GM19395 (cell line): ENCODE data around the gene COL20A1.

Source experiments
- ATAC-seq: cut with Tn5 transposase; IDR thresholded peaks from one replicate; pipeline ENCODE4 v1.9.1; 2021; ENCODE audit warnings: mild to moderate bottlenecking, moderate library complexity; ENCODE audit not compliant: unreplicated experiment

Gene COL20A1

DNA sequence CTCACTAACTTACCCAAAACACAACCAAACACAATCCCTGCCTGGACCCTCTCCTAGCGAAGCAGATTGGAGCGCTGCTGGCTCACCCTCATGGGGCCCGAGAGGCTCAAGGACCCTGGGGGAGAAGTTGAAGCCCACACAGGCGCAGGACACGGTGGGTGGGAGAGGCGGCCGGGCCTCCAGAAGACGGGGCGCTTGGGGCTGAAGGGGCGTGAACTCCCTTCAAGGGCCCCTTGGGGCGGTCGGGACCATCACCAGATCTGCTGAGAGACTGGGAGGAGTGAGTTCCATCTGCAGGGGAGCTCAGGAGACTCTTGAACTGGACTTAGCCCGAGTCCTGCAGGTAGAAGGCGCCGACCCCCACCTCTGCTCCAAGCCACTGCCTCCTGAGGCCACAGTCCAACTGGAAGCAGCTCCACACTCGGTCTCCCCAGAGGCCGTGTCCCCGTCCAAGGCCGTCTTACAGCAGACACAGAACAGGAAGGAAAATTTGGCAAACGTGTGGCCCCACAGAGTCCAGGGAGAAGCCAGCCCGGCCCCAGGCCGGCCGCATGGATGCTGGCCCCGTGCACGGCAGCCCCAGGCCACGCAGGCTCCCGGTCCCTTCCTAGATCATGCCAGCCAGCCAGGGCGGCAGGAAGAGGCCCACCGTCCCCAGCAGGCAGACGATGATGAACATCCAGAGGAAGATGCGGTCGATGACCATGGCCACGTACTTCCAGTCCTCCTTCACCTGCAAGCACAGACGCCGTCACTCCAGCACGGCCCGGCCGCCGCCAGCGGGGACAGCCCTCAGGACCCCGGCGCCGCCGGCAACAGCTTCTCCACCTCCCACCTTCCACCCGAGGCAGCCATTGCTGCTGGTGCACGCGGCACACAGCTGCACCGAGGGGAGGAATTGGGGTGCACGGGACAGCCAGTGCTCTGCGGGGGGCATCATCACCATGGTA lies 53.4 kb downstream of the COL20A1 start:
- ATAC-seq = no peak

DNA sequence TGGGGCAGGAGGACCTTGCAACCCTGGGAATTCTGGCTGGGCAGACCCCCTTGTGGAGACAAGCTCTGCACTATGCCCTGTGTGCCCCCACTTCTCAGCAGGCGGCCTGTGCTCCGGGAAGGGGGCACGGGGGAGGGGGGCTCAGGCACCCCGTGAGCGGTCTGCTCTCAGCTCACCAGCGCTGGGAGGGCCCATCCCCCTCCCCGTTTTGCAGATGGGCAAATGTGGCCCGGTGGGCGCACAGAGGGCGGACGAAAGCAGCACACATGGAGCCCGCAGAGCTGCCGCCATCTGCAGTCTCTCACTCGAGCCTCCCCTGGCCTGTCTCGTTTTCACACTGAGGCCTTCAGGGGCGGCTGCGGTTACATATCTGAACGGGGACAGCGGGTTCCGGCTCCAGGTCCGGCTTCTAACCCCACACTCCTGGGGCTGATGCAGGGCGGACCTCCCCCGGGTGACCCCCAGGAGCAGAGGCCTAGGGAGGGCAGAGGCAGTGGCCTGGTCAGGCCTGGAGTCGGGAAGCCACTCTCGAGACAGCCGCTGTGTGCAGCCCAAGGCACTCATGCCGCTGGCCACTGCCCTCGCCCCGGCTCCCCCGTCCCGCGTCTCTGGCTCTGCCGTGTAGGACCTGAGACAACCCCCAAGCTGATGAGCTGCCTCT lies 54.2 kb downstream of the COL20A1 start:
- ATAC-seq = no peak

DNA sequence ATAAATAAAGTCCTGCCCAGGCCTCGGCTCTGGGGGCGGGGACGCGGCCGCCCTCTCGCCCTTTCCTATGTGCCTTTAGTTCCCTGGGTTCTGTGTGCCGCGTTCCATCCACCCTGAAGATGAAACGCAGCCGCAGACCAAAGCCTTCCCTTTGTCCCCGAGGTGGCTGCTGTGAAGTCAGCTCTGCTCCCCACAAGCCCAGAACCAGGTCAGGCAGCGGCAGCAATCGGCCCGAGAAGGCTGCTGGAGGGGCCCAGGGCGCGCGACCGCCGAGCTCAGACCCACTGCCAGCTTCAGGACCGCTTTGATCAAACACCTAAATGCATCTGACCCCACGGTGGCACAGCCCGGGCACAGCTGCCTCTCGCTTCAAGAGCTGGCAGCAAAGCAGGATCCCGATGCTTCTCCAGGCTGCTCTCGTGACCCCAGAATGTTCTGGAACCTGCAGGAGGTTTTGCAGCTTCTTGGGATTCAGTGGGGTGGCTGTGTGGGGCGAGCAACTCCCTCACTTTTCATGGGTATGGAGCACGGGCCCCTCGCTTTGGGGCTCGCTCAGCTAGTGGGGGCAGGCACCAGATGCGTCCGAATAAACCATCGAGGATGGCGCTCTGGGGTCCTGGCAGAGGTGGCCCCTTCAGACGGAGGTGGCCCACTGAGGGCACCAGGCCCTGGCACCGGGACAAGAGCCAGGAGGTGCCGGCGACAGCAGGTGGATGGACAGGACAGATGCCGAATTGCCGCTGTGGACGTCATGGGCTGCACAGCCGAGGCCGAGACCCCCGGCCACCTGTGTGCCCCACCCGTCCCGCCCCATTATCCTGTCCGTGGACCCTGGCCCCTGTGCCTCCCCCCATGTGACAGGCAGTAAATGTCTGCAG lies 55.2 kb downstream of the COL20A1 start:
- no peak for ATAC-seq

DNA sequence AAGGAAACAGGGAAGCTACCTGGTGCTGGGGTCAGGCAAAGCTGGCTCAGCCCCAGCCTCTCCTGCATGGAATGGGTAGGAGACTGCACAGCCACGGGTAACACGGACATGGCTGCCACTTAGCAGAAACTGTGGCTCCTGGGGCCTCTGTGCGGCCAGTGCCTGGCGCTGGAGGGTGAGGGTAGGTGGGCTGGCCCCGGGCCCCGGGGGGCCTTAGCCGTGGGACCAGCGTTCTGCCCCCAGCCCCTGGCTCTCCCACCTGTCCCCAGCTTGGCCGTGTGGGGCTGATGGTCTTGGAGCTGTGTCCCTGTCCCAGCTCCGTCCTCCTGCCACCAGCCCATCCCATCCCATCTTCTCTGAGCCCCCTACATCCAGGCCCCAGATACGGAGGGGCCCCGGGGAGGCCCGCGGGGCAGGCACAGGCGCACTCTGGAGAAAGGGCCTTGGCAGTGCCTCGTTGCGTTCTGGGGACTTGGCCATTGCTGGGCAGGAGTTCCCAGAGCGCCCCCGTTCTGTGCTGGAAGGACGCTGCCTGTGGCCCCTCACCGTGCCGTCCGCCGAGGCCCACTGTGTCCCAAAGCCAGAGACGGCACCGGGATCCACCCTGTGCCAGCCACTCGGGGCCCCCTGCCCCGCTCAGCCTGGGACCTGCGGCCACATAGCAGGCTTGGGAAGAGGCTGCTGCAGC lies 56.0 kb downstream of the COL20A1 start:
- no peak for ATAC-seq

DNA sequence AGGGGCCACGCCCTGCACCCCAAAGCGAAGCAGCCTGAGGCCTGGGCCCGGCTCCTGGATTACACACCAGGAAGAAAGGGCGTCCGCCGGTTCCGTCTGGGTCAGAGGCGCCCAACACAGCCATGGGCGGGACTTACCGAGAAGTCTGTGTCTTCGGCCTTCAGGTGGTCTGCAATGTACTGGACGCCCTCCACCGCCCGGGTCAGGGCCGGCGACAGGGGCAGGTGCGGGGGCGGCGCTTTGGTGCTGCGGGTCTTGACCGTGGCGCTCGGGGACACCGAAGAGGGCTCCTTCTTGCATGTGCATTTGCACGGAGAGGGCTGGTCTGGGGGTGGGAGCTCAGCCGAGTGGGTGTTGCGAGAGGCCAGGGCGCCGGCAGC lies 56.5 kb downstream of the COL20A1 start:
- no peak for ATAC-seq

DNA sequence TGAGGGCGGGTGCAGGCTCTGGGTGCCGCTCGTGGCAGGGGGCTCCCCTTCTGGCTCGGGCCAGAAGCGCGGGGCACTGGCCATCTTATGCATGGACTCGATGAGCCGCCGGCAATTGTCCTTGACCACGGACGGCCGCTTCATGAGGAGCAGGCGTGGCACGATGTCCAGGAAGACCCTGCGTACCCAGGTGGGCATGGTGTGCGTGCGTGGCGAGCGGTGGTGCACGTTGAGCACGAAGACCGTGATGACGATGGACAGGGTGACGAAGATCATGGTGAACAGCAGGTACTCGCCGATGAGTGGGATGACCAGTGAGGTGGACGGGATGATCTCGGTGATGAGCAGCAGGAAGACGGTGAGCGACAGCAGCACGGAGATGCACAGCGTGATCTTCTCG lies 57.2 kb downstream of the COL20A1 start:
- ATAC-seq = no peak

DNA sequence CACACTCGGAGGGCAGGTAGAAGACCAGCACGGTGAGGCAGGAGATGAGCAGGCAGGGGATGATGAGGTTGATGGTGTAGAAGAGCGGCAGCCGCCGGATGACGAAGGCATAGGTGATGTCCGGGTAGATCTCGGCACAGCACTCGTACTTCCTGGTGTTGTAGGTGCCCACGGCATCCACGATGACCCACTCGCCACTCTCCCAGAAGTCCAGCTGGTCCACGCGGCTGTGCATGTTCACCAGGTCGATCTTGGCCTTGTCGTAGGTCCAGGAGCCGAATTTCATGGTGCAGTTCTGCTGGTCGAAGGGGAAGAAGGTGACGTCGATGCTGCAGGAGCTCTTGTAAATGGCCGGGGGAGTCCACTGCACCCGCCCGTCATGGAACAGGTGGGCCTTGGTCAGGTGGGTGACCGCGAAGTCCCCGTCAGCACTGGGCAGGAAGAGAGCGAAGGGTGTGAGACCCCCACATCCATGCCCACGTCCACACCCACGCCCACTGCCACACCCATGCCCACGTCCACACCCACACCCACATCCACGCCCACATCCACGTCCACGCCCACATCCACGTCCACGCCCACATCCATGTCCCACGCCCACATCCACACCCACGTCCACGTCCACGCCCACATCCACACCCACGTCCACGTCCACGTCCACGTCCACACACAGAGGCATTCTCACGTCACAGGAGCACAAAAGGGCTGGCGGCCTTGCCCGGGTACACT lies 57.8 kb downstream of the COL20A1 start:
- ATAC-seq = no peak

DNA sequence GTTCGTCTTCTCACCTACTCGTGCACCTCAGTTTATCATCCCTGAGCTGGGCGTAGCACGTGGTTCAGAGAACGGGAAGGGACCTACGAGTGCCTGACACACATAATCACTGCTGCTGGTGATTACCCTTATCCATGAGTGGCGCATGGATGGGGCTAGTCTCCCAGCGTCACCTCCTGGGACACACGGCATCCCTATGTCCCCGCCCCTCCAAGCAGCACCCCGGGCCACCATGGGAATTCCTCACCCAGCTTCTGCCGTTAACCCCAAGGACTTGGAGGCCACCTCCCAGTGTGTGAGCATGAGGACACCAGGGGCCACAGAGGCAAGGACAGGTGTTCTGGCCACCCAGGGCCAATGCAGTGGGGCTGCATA lies 58.3 kb downstream of the COL20A1 start:
- no peak for ATAC-seq

DNA sequence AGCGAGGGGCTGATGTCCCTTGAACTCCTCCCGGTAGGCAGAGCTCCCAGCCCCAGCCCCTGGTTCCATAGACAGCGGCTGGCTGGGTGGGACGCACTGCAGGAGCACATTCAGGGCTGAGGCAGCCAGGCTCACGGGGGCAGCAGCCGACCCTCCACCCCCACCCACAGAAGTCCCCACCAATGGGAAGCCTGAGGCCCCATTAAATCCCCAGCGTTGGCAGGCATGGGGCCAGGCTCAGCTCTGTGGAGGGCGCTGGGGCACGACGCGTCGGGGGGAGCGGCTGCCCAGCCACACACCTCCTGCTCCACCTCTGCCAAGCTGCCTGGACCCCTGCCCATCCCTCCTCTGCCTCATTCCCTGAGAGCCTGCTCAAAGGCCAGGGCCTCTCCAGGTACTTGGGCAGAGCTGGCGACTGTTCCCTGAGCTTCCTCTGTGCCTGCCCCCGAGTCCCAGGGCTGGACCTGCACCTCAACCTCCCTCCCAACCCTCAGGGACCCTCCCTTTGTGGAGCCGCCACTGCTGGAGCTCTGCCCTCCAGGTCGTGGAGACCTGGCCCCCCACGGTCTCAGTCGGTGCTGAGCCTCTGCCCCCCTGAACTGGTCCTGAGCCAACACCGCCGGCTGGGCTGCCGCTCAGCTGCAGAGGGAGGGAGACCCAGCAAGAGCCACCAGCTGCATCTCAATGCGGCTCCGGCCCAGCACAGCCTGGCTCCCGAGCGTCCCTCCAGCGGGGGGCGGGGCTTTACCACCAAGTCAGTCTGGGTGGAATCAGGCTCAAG lies 59.0 kb downstream of the COL20A1 start:
- ATAC-seq = no peak

DNA sequence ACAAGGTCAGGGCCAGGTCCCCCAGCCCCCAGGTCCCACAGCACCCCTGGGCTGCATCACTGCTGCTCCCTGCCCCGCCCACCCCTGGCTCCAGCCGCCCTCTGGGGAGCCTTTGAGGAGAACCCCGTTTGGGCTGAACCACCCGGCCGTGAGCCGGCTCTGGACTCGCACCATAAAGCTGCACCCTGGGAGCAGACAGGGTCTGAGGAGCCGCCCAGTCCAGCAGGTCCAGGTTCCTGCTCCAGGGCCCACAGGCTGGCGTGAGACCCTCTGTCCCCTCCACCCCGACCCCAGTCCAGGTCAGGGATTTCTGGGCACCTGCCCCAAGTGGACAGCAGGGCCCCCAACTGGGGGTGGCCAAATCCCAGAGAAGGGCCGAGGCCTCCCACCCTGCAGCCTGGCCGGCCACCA lies 59.8 kb downstream of the COL20A1 start:
- ATAC-seq = no peak

DNA sequence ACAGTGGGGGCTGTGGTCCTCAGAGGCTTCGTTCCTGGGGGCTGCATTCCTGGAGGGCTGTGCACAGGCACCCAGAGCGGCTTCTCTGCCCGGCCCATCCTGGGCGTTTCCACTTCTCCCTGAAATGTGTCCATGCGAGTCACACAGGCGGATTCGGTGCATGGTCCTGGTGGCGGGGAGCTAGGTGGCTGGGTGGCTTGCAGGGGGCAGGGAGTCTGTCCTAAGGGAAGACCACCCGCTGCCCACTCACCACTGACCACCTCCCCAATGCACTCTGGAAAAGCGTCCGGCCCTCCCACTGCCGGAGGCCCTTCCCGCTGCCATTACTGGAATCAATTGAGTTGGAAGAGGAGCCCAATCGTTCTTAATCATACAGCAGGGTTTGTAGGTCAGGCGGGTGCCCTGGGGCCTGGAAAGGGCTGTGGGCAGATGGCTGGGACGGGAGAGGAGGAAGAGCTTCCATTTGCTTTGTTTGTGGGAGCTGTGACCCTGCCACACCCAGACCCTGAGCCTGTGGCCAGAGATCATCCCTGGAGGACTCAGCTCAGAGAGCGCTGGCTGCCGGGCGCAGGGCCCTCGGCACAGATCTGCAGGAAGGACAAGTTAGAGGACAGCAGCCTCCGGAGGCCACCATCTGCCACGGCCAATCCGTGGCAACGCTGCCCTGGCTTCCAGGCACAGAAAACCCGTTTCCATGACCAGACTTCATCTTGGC lies 61.8 kb downstream of the COL20A1 start:
- no peak for ATAC-seq

DNA sequence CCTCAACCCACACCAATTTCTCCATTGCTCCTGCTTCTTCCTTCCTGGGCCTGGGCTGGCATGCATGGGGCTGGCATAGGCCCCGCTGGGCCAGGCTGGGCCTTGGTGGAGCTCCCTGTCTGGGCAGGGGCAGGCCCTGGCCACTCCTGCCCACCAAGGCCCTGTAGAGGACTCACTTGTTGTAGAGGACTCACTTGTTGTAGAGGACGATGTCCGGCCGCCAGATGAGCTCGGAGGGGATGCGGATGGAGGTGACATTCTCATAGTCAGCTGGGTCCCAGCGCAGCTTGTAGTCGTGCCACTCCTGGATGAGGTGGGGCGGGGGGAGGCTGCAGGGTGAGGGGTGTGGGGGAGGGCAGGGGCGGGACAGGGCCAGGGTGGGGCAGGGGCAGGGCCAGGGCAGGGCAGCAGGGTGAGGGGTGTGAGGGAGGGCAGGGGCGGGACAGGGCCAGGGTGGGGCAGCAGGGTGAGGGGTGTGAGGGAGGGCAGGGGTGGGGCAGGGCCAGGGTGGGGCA lies 62.9 kb downstream of the COL20A1 start:
- no peak for ATAC-seq

DNA sequence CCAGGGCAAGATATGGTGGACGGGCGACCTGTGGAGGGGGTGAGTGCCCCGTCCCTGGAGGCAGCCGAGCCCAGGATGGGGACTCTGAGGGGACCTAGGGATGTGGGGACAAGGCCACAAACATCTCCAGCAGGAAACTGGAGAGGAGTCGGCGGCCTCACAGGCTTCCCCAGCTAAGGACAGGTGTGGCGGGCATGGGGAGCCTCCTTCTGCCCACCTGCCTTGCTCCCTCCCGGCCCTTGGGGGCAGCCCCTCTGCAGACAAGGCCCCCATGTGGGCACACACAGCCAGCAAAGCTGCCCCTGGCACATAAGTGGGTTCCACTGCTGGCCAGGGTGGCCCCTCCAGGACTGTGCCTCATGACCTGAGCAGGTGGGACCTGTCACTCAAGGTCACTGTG lies 63.5 kb downstream of the COL20A1 start:
- ATAC-seq = no peak

DNA sequence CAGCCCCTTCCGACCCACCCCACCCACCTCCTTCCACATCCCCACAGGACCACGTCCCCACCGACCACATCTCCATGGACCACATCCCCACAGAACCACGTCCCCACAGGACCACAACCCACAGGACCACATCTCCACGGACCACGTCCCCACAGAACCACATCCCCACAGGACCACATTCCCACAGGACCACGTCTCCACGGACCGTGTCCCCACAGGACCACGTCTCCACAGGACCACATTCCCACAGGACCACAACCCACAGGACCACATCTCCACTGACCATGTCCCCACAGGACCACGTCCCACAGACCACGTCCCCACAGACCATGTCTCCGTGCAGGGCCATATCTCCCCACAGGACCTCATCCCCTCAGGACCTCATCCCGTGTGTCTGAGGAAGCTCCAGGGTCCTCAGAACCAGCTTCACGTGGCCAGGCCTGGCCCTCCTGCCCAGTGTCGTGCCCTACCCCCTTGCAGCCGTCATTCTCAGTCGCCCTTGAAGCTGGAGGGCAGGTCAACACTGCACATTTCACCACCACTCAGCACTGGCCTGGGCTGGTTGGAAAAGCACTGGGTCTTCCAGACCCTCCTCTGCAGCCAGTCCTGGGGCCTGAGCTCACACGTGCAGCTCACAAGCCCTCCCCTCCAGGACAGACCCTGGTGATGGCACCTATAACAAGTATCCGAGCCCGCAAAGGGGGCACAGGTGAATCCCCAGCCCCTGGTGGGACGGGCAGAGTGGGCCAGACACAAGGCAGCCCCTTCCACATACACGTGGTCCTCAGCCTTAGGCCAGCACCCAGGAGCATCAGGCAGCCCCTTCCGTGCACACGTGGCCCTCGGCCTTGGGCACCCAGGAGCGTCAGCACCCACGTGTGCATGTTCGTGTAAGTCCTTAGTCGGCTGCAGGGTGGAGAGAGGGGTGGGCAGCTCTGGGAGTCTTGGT lies 64.2 kb downstream of the COL20A1 start:
- no peak for ATAC-seq

DNA sequence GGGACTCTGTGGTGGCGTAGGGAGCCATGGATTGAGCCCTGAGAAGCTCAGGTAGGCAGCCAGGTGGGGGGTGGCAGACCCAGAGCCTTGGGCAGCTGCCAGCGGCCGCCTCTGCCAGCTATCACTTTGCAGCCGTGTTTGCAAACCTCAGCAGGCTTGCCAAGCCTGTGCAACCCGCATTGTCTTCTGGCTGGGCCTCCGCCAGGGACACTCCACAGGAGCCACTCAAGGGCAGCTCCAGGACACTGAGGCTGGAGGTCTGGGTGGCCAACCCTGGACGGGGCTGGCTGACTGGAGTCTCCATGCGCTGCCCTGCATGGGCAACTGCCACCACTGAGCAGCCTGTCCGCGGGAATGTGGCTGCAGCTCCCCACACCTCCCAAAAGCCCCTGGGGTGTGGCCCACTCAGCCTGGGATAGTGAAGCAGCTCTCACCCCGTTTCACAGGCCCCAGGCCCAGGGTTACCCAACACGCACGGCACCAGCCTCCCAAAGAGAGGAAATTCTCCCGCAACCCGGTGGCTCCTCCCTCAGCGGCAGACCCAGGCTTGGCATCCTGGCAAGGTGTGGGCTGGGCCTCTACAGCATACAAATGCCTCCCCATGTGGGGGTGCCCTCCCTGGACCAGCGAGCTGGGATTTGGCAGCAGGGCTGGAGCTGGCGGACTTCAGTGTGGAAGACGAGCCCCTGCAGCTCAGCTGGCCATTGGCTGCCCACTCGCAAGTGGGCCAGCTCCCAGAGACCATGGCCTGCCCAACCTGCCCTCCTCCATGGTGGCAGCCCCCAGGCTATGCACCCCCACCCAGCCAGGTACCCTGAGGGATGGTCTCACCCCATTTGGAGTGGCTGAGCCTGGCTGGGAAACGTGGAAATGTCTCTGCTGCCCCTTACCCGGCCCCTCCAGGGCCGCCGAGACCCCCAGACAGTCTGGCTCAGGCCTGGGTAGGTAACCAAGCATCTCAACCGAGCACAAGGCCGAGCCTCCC lies 65.2 kb downstream of the COL20A1 start:
- ATAC-seq = no peak
